SHP77 treated with DMSO at 0.1 percent for 48 hours (cell line): ENCODE measurements around the gene ARL4D.
"Not testable (repeated sequence)": the region's sequence is repeated elsewhere in the genome, so short reads cannot be mapped to it uniquely, and the experiment has no call there.

Experiments
- DNase-seq: peaks from one replicate; lab custom pipeline; 2025; lab: John Stamatoyannopoulos, UW

Gene ARL4D

DNA sequence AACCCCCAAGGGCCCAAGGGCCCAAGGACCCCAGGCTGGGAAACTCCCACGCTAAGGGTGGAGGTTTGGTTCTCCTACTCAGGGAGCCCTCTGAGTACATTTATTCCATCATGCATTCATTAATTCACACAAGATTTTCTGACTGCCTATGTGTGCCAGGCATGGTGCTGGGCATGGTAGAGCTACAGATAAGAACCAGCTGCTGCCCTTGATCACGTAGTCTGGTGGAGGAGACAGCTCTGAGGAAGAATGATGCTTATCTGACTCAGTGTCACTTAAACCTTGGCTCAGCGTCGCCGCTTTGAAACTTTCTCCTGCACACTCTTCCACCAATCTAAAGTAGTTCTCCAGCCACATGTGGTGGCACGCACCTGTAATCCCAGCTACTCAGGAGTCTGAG, 3.6 kb upstream of the ARL4D start:
- DNase-seq = no peak

DNA sequence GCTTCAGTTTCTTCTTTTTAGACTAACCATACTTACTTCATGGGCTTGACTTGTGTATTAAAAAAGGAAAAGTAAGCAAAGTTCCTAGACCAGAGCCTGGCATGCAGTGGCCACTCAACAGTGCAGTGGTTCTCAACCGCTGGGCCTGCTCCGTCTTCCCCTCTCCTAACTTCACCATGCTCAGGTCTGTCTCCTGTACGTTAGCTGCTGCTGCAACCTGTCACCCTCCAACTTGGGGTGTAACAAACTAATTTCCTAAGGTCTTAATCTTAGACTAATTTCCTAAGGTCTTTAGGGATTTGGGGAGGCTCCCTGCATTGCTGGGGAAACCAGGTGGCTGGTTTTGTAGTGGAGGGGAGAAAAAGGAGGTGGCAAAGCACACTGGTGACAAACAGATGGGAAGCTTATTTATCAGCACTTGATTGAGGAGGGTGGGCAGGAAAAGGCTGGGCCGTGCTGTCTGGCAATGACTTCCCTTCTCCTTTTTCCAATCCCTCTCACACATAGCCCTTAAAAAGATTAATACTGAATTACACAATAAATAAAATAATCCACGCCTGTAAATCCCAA, 2.2 kb upstream of the ARL4D start:
- no peak for DNase-seq

DNA sequence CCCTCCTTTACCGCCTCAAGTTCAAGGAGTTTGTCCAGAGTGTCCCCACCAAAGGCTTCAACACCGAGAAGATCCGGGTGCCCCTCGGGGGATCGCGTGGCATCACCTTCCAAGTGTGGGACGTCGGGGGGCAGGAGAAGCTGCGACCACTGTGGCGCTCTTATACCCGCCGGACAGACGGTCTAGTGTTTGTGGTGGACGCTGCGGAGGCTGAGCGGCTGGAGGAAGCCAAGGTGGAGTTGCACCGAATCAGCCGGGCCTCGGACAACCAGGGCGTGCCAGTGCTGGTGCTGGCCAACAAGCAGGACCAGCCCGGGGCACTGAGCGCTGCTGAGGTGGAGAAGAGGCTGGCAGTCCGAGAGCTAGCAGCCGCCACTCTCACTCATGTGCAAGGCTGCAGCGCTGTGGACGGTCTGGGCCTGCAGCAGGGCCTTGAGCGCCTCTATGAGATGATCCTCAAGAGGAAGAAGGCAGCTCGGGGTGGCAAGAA, 1.1 kb downstream of the ARL4D start:
- no peak for DNase-seq

DNA sequence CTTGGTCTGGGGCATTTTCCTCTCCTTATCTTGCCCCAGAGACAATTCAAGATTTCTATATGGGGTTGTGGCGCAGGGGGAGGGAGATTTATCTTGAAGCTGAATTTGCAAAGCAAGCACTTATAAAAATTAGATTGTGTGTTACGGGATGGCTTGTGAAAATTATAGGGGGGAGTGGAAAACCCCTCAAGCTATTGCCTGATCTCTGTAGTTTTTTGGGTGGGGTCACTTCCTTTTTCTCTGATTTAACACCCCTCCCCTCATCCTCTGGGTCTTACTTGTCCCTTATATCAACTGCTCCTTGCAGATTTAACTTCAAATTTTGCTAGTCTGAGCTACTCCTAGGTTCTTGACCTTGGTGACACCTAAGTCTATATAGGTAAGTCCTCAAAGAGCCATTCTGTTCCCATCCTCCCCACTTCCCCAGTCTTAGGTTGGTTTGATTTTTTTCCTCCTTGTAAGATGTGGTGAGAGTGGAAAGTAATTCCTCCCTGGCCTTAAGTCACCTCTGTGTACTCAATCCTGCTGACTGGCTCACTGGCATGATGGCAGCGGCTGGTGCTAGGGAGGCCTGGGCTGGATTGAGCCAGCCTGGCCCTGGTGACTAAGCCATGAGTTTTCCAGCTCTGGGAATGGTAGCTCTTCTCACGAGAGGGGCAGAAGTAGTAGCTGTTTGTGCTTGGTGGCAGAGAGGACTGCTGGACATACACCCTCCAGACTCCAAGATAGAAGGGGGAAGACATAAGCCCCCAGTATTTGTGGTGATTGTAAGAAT, 2.3 kb downstream of the ARL4D start:
- DNase-seq = no peak

DNA sequence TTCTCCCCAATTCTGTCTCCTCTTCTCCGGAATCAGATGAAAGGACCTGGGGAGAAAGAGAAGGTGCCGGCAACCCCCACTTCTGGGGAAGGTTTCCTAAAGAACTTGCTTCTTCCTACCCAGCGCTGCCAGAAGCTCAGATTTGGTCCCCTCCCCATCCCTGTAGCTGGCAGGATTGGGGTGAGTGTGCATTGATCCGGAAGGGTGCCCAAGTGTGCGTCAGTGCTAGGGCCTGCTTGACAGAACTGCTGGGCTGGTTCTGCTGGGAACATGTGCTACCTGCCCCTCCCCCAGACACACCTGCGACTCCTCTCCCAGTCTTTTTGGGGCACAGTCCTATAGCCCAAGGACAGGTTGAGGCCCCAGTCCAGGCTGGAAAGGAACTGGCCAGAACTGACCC, 3.3 kb downstream of the ARL4D start:
- DNase-seq = no peak

DNA sequence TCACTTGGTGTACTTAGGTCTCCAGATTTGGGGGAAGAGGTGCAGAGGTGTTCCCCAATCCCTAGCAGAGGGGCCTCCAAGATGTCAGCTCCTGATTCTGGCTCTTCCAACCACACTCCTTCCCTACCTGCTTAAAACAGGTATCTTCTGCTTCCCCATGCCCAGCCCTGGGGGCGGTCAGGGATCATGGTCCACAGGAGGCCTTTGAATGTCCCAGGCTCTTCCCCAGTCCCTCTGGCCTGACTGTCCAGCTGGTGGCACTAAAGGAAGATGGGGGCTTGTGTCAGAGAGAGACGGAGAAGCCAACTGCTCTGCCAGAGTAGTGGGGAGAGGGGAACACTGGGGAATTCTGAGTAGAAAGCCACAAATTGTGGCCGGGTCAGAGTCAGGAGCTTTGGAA, 3.8 kb downstream of the ARL4D start:
- DNase-seq = no peak

DNA sequence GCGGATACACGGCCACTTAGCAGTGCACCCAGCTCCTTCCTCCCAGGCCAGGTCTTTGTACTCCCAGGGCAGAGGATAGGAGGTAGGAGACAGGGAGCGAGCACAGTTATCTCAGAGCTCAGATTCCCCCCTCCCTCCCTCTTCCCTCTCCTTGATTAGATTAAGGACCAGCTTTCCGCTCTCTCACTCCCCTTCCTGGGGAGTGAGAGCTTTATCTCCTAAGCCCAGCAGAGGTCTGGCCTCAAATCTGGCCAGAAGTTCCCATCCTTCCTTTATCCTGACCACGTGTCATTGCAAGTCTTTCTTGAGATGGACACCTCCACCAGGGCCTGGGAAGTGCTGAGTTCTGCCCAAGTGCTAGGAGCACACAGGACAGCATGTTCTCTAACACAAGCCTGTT, 5.1 kb downstream of the ARL4D start:
- DNase-seq = no peak

DNA sequence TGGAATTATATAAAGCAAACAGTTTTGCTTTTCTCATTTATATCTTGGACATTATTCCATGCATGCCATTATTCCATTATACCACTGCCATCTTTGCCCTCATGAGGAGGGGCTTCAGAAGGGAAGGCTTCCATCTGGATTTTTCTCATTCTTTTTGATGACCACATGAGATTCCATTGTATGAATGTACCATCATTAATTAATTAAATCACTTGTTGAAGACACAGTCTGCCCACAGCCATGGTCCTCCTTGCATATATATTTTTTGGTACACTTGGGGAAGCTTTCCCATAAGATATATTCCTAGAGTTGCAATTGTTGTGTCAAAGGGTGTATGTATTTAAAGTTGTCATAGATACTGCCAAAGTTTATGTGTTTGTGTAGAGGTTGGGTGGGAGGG, 7.1 kb downstream of the ARL4D start:
- no peak for DNase-seq

DNA sequence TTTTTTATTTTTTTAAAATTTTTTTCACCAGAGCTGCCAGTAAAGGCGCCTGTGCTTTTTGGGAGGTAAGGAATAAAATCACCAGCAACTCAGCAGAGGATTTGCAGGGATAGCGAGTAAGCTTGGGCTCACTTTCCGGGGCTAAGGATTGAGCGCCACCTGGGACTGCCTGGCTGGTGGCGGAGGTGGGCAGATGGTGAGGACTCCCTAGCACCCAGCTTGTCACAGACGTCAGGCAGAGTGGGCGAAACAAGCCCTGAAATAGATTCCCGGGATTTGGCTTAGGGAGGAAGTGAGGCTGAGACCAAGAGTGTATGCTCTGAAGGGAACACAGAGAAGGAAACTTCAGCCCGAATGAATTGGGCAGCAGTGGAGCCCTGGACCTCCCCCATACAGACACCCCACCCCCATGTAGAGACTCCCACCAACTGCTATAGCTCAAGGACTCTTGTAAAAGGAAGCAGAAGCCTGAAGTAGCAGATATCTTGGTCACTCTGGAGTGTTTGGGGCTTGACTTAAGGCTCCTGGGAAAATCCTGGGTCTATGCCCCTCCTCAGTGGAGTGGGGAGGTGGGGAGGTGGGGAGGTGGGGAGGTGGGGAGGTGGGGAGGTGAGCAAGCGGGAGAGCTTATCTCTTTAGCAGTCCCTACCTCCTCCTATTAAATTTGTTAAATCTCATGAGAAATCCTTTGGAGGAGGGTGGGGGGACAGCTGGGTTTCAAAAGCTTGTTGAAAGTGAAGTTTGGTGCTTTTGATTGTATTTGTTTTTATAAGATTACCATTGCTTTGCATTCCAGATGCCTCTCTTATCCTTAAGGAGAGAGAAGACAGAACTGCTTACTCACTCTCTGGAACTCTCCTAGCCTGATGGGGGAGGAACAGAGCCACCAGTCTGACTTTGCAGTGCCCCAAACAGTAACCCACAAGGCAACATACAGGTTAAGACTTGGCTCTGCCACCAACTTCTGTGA, 8.2 kb downstream of the ARL4D start:
- DNase-seq = no peak

DNA sequence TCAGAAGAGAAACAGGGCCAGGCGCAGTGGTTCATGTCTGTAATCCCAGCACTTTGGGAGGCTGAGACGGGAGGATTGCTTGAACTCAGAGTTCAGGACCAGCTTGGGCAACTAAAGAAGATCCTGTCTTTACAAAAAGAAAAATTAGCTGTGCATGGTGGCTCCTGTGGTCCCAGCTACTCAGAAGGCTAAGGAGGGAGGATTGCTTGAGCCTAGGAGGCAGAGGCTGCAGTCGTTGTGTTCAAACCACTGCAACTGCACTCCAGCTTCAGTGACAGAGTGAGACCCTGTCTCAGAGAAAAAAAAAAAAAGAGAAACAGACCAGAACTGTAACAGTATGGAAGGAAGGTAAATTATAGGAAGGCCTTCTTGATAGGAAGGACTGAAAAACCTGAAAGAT, 10.3 kb downstream of the ARL4D start:
- DNase-seq = no peak

DNA sequence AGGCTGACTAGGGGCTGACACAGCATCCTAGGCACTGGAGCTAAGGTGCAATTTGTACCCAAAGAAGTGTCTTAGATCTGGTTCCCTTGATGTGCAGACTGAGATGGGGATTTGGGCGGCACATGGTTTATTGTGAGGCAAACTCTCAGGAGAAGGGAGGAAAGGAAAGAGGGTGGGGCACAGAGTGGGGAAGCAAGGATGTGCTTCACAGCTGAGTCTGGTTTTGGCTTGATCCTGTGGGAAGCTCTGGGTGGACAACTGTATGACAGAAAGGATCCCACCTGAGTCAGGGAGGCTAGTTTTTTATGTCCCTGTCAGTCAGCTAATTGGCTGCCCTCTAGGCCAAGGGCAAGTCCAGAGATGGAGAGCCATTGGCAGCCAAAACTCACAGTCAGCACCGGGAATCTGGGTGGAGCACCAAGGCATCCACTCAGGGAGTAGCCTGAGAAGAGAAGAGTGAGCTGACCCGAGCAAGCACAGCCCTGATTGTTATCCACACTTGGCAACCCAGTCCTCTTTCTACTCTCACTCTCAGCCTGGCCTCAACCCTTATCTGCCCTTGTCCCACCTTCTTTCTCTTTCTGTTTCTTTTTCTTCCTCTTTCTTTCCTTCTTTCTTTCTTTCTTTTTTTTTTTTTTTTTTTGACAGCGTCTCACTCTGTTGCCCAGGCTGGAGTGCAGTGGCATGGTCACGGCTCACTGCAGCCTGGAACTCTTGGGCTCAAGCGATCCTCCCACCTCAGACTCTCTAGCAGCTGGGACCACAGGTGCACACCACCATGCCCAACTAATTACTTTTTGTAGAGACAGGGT, 12.0 kb downstream of the ARL4D start:
- no peak for DNase-seq

DNA sequence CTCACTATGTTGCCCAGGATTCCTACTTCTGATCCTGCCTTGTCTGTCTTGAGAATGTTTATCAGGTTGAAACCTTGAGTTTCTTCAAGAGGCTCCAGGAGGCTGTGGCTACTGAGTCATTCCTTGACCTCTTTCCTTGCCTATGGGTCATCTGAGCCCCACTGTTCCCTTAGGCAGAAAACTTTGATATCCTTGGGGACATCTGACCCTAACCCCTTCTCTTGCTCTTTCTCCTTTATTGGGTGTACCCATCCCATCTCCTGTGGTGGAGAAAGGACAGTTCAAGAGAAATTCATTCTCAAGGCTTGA, 12.5 kb downstream of the ARL4D start:
- no peak for DNase-seq

DNA sequence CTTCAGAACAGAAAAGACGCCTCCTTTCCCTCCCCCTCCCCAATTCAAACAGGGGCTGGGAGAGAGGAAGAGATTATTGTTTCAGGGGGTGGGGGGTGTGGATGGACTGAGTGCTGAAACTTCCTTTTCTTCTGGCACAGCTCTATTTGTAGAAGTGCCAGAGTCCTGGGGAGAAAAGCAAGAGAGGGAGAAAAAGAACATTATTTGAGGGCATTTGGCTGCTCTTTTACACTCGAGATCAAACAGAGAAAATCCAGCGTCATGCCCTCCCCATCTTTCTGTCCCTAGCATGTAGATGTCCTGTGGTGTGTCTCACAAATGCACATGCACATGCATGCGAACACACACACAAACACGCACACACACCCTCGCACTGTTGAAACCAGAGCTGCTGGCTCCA, 13.0 kb downstream of the ARL4D start:
- no peak for DNase-seq

DNA sequence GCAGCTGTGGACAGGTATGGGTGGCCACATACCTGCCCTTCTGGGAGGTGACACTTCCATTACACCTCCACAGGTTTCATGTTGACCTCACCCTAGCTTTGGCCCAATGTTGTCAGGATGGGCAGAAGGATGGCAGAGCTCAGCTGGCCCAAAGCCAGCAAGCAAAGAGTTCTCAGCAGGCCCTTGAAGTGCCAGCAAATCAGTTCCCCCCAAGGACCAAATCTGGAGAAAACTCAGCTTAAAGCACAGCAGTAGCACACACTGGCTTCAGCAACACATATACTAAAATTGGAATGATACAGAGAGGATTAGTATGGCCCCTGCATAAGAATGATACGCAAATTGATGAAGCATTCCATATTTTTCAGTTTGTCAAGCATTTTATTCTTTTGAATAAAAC, 13.4 kb downstream of the ARL4D start:
- no peak for DNase-seq

DNA sequence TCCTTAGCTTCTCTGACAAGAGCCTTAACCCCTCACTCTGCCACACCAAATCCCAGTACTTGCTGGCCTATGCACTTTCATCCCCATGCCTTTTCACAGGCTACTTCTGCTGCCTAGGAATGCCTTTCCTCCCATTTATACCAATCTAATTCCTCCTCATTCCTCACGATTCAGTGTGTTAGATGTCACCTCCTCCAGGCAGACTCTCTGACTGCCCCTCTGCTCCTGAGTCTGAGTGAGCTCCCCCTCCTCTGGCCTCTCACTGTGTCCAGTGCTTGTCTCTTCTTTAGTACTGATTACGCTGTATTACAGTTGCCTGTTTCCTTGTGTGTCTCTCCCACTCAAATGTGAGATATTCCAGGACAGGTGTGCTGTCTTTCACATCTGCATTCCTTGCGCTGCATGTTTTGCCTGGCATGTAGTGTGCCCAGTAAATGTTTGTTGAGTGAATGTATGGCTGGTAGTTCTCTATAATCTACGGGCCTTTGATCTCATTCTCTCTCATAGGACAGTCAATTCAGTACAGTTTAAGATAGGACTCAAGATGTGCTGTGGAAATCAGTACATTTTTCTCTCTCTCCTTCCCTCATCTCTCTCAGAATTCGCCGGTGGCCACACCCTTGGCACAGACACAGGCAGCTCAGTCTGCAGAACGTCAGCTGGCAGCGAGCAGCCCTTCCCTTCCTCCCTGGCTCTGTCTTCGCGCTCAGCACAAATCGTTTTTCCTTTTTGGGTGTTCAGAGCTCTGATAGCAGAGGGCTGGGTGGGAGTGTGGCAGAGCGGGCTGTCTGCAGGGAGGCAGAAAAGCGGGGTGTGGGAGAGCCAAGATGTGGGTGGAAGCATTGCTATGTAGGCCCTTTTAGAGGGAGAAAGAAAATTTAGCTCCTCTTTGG, 18.5 kb downstream of the ARL4D start:
- no peak for DNase-seq

DNA sequence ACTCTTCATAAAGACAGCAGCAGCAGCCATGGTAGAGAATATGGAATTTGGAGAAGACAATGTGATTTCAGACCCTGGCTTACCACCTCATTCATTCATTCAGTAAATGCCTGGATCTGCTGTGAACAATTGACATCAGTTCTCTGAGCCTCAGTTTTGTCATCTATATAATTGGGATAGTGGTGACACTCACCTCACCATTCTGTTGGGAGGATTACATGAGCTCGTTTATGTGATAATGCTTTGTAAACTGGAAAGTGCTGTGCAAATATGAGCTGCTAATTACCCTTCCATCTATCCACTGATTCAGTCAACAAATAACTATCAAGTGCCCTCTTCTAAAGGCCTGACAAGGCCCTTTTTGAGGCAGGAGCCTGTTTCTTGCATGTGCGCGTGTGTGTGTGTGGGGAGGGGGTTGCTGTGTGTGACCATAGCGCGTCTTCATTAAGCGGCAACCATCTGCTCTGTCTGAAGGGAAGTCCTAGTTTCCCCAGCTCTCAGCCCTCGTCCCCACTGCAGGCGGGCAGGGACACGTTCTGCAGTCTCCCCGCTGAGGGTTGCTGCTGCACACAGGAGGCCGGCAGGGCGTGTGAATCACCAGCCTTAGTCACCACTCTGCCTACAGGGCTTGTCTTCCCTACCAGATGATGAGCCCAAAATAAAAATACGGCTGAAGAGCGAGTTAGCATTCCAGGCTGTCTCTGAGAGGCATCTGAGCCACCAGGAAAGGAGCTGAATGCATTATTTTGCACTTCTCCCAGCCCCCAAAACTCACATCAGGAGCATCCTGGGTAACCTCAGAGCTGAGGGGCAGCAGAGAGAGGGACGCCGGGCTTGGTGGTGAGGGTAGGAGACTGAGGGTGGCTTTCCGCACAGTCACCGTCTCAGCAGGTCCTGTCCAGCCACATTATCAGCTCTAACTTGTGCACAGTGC, 19.9 kb downstream of the ARL4D start:
- DNase-seq = peak; percentile 54

DNA sequence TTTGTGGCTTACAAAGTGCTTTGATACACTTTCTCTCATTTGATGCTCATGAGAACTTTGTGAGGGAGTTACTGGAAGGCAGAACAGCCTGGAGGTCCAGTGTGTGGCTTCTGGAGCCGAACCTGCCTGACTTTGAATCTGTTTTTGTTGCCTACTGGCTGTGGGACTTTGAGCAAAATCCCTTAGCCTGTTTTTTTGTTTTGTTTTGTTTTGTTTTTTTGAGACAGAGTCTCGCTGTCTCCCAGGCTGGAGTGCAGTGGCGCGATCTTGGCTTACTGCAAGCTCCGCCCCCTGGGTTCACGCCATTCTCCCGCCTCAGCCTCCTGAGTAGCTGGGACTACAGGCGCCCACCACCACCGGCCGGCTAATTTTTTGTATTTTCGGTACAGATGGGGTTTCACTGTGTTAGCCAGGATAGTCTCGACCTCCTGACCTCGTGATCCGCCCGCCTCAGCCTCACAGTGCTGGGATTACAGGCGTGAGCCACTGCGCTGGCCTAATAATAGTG, 20.6 kb downstream of the ARL4D start:
- DNase-seq = not testable (repeated sequence)

DNA sequence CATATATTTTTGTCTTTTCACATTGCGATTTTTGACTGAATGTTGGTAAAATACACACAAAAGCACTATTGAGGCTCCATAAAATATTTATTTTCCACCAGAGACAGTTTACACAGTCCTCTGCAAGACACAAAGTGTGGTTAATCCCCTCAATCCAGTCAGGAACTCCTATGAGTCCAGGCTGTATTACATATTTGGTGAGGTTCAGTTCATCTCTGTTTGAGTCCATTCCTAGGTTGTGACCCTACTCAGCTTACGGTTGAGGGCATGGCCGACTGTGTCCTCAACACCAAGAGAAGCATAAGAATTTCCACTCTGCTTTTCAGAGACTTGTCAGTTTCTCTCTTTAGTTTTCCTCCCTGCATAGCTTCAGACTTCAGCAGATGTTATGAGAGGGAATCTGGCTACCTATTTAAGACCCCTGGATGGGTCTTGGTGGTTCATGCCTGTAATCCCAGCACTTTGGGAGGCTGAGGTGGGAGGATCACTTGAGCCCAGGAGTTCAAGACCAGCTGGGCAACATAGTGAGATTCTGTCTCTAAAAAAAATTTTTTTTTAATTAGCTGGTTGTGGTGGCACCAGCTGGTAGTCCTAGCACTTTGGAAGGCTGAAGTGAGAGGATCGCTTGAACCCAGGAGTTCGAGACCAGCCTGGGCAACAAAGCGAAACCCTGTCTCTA, 25.1 kb downstream of the ARL4D start:
- no peak for DNase-seq
